Gastroesophageal sphincter (tissue), 4 donors: Measurements from ENCODE around the gene PNPLA7. TPM values are rescaled to one million over a fixed set of nuclear protein-coding genes. Genes with fewer than 3 reads are reported as not detected.
"Not testable (repeated sequence)": the region's sequence is repeated elsewhere in the genome, so short reads cannot be mapped to it uniquely, and the experiment has no call there.

Source experiments
- ATAC-seq: fragments of 150-250 bp; one replicate; pipeline ENCODE4 v1.9.1; 2016; ENCODE audit warnings: mild to moderate bottlenecking, moderate library complexity
- H3K27ac ChIP-seq, 4 donors: fragments of 200-600 bp; sonication (generic) in 3 of 4; 1 replicate in 3 of 4; 2 replicates in 1 of 4; pipeline ENCODE4 v1.5.1; 2016 to 2019
- H3K27me3 ChIP-seq: fragments of 200-600 bp; sonication (generic); one replicate; pipeline ENCODE4 v1.5.1; 2019
- H3K36me3 ChIP-seq, 2 donors: fragments of 200-600 bp; sonication (generic); one replicate each; pipeline ENCODE4 v1.5.1; 2019; ENCODE audit warnings: control low read depth in 1 of 2
- H3K4me1 ChIP-seq, 3 donors: fragments of 200-600 bp; sonication (generic); 1 replicate in 2 of 3; 2 replicates in 1 of 3; pipeline ENCODE4 v1.5.1; 2016 to 2019; ENCODE audit warnings: control low read depth in 2 of 3
- H3K4me3 ChIP-seq, 2 donors: fragments of 200-600 bp; sonication (generic); one replicate each; pipeline ENCODE4 v1.5.1; 2019; ENCODE audit warnings: mild to moderate bottlenecking in 1 of 2, moderate library complexity in 1 of 2
- H3K9me3 ChIP-seq, 3 donors: fragments of 200-600 bp; sonication (generic); one replicate each; pipeline ENCODE4 v1.5.1; 2017 to 2019; ENCODE audit warnings: control low read depth in 2 of 3
- EP300 ChIP-seq: sonication (generic); formaldehyde crosslinking; IDR thresholded peaks from one replicate; pipeline ENCODE4 v1.6.1; 2017; ENCODE audit warnings: antibody characterized with exemption, mild to moderate bottlenecking
- POLR2A ChIP-seq, 2 donors: fragments of 450-650 bp; IDR thresholded peaks; one replicate each; pipeline ENCODE4 v1.6.1; 2017; ENCODE audit warnings: antibody characterized with exemption in 2 of 2, mild to moderate bottlenecking in 2 of 2, moderate library complexity in 1 of 2
- POLR2AphosphoS5 ChIP-seq: sonication (generic); formaldehyde crosslinking; IDR thresholded peaks from one replicate; pipeline ENCODE4 v1.6.1; 2017; ENCODE audit warnings: antibody characterized with exemption
- WGBS, 2 donors: methylation state at CpG; one replicate each; pipeline ENCODE4 v1.1.5; 2018; ENCODE audit warnings: low coverage in 1 of 2; 5-methylcytosine and 5-hydroxymethylcytosine counted together
- total RNA-seq, 4 donors: library from RNA; depleted of rRNA; stranded (reverse); fragments of >200 nt; gene quantifications; one replicate each; pipeline ENCODE4 v1.1.0, GENCODE V29; 2016
- TF ChIP-seq, protein P1 (sequence below), 4 experiments: fragments of 200-600 bp in 2 of 4; fragments of 450-650 bp in 2 of 4; sonication (generic) in 1 of 4; IDR thresholded peaks; one replicate each; pipeline ENCODE4 v1.5.1; 2017 to 2019; ENCODE audit warnings: antibody characterized with exemption in 4 of 4, mild to moderate bottlenecking in 2 of 4, moderate library complexity in 2 of 4

PNPLA7 gene
- total RNA-seq, 4 donors from 2014 or later, result 2.0 to 11.2 (median 6.6) TPM

DNA sequence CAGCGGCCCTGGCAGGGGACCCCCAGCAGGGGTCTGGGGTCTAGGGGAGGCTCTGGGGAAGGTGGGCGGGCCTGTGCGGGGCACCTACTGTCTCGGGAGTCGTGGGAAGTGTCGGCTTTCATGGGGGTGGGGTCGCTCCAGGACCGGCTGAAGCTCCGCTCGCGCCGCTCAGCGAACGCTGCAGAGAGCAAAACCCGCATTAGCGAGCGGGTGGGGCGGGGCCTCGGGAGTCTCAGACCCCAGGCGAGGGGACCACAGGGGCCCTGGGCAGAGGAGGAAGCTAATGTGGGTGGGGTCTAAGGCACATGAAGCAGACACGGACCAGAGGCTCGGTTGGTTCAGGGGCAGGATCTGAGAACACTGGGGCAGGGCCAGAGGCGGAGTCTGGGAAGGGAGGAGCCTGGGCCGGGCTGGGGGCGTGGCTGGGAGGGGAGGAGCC, 96.5 kb downstream of the PNPLA7 start:
- no peaks in the 10 kb centered on the region for H3K9me3 ChIP-seq
- TF ChIP-seq POLR2A (IDR thresholded peaks at IDR 0.05), result no peak
- TF ChIP-seq, protein P1, sequence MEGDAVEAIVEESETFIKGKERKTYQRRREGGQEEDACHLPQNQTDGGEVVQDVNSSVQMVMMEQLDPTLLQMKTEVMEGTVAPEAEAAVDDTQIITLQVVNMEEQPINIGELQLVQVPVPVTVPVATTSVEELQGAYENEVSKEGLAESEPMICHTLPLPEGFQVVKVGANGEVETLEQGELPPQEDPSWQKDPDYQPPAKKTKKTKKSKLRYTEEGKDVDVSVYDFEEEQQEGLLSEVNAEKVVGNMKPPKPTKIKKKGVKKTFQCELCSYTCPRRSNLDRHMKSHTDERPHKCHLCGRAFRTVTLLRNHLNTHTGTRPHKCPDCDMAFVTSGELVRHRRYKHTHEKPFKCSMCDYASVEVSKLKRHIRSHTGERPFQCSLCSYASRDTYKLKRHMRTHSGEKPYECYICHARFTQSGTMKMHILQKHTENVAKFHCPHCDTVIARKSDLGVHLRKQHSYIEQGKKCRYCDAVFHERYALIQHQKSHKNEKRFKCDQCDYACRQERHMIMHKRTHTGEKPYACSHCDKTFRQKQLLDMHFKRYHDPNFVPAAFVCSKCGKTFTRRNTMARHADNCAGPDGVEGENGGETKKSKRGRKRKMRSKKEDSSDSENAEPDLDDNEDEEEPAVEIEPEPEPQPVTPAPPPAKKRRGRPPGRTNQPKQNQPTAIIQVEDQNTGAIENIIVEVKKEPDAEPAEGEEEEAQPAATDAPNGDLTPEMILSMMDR (IDR thresholded peaks at IDR 0.05), result no peak
- no peak for TF ChIP-seq POLR2AphosphoS5
- TF ChIP-seq EP300, result no peak
- ATAC-seq, result peak; percentile 80
- peaks cover 0 to 58% (median 16%) of the 10 kb centered on the region in 3 donors for H3K4me1 ChIP-seq
- no CpG with 5 or more reads among the region's 25 CpGs for WGBS, 2 donors
- H3K27ac ChIP-seq, result peak overlapping the region in 1 of 4 donors; percentile 77
- H3K36me3 ChIP-seq, result peaks cover 0 to 56% of the 10 kb centered on the region in 2 donors
- no peaks in the 10 kb centered on the region for H3K27me3 ChIP-seq
- peak overlapping the region; percentile 7 to 56 for H3K4me3 ChIP-seq

DNA sequence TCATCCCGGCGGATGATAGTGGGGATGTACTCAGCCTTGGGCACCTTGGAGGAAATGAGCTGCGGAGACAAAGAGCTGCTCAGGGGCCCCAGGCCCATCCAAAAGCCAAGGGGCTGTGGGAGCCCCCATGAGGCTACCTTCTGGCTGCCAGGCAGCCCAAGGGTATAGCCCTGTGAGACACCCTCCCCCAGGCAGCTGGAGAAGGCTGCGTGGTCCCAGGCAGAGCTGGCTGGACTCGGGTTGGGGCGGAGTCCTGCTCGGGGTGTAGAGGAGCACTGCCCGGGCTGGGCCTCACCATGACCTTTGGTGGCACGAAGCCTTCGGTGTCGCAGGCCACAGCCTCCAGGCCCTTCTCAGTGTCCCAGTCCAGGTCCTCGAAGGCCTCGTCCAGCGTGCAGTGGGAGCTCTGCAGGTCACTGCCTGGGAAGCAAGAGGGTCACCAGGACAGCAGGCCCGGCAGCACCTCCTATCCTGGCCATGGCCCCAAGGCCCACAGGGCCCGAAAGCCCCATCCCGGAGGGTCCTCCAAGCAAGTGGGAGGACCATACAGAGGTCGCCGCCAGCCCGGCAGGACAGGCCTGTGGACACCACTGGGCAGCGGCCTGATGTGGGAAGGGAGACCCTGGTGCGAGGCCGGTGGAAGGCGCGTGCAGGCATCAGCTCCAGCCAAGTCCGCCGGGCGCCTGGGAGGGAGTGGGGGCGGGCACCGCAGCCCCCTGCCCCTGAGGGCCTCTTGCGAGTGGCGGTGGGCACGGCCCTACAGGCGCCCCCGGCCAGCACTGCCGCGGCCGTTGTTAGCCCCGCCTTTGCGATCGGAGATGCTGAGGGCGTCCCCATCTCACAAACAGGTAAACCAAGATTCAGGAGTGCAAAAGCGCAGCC, 97.2 kb downstream of the PNPLA7 start:
- no peak for ATAC-seq
- Histone ChIP-seq H3K36me3 (peaks cover 0 to 61% of the 10 kb centered on the region in 2 donors), H3K4me1 (peaks cover 0 to 51% (median 10%) of the 10 kb centered on the region in 3 donors), H3K9me3 (no peaks in the 10 kb centered on the region), H3K4me3 (peak overlapping the region in 1 of 2 donors; percentile 56), H3K27me3 (no peaks in the 10 kb centered on the region), H3K27ac (peak overlapping the region in 1 of 4 donors; percentile 77)
- 93% methylated on average over 6 of the region's 43 CpGs; no CpG with 5 or more reads in 1 of the 2 donors for WGBS, 2 donors
- TF ChIP-seq, protein P1 (IDR thresholded peaks at IDR 0.05), result no peak
- no peak for TF ChIP-seq POLR2AphosphoS5
- no peak for TF ChIP-seq POLR2A (IDR thresholded peaks at IDR 0.05)
- TF ChIP-seq EP300, result no peak

DNA sequence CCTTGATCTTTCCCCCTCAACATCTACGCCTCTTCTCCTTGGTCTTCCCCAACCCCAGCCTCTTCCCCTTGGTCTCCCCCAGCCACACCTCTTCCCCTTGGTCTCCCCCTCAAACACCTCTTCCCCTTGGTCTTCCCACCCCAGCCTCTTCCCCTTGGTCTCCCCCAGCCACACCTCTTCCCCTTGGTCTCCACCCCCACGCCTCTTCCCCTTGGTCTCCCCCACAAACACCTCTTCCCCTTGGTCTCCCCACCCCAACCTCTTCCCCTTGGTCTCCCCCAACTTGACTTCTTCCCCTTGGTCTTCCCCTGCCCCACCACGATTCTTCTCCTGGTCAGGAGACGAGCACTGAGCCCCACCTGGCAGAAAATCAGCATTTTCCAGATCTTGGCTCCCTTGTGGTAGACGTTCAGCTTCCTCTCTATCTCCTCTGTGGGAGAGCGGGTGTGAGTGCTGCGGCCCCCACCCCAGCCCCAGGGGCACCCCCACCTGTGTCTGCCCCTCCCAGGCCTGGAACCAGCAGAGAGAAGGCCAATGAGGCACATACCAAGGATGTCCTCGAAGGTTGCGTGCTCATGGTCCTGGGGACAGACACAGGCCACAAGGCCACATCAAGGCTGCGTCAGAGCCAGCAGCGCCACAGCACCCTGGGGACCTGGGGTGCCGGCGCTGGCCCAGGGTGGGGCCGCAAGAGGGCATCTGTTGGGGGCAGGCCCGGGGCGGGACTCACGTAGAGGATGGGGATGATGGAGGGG, 98.0 kb downstream of the PNPLA7 start:
- Histone ChIP-seq H3K27me3 (no peaks in the 10 kb centered on the region), H3K36me3 (peaks cover 0 to 54% of the 10 kb centered on the region in 2 donors), H3K4me3 (no peak overlapping the region), H3K27ac (no peak overlapping the region), H3K4me1 (peaks cover 0 to 43% (median 6%) of the 10 kb centered on the region in 3 donors), H3K9me3 (no peaks in the 10 kb centered on the region)
- ATAC-seq, result no peak
- TF ChIP-seq POLR2A (IDR thresholded peaks at IDR 0.05), result no peak
- TF ChIP-seq, protein P1 (IDR thresholded peaks at IDR 0.05), result no peak
- TF ChIP-seq POLR2AphosphoS5, result no peak
- no peak for TF ChIP-seq EP300
- WGBS, 2 donors, result 67 to 100% methylated on average over 1 of the region's 17 CpGs

DNA sequence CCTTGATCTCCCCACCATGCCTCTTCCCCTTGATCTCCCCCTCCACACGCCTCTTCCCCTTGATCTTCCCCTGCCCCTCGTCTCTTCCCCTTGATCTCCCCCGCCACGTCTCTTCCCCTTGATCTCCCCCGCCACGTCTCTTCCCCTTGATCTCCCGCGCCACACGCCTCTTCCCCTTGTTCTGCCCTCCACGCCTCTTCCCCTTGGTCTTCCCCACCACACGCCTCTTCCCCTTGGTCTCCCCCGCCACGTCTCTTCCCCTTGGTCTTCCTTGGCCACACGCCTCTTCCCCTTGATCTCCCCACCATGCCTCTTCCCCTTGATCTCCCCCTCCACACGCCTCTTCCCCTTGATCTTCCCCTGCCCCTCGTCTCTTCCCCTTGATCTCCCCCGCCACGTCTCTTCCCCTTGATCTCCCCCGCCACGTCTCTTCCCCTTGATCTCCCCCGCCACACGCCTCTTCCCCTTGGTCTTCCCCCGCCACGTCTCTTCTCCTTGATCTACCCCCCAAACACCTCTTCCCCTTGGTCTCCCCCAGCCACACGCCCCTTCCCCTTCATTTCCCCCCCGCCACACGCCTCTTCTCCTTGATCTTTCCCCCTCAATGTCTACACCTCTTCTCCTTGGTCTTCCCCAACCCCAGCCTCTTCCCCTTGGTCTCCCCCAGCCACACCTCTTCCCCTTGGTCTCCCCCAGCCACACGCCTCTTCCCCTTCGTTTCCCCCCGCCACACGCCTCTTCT, 98.8 kb downstream of the PNPLA7 start:
- not testable (repeated sequence) for ATAC-seq, H3K4me3 ChIP-seq, H3K27ac ChIP-seq, H3K9me3 ChIP-seq, H3K27me3 ChIP-seq
- peaks cover 0 to 35% (median 6%) of the 10 kb centered on the region in 3 donors for H3K4me1 ChIP-seq
- peaks cover 0 to 47% of the 10 kb centered on the region in 2 donors for H3K36me3 ChIP-seq
- WGBS, 2 donors, result 61% methylated on average over 2 of the region's 31 CpGs; no CpG with 5 or more reads in 1 of the 2 donors

DNA sequence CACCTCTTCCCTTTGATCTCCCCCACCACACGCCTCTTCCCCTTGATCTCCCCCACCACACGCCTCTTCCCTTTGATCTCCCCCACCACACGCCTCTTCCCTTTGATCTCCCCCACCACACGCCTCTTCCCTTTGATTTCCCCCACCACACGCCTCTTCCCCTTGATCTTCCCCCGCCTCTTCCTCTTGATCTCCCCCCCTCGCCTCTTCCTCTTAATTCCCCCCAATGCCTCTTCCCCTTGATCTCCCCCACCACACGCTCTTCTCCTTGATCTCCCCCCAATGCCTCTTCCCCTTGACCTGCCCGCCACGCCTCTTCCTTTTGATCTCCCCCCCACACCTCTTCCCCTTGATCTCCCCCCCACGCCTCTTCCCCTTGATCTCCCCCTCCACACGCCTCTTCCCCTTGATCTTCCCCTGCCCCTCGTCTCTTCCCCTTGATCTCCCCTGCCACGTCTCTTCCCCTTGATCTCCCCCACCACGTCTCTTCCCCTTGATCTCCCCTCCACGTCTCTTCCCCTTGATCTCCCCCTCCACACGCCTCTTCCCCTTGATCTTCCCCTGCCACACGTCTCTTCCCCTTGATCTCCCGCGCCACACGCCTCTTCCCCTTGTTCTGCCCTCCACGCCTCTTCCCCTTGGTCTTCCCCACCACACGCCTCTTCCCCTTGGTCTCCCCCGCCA, 99.5 kb downstream of the PNPLA7 start:
- H3K27me3 ChIP-seq, ATAC-seq, H3K4me3 ChIP-seq, H3K9me3 ChIP-seq, H3K27ac ChIP-seq: not testable (repeated sequence)
- Histone ChIP-seq H3K36me3 (peaks cover 0 to 39% of the 10 kb centered on the region in 2 donors), H3K4me1 (peaks cover 0 to 32% (median 6%) of the 10 kb centered on the region in 3 donors)
- 69% methylated on average over 5 of the region's 24 CpGs; no CpG with 5 or more reads in 1 of the 2 donors for WGBS, 2 donors
